Activated B cell treated with CpG ODN at 0.5 μM for 24 hours (primary cell): Measurements from ENCODE around the gene ERH. TPM values are rescaled to one million over a fixed set of nuclear protein-coding genes. Genes with fewer than 3 reads are reported as not detected.

Experiments
- ATAC-seq: fragments of 200-7000 bp; cut with Tn5 transposase; one replicate; pipeline ENCODE4 v1.10.0; 2021; ENCODE audit warnings: low read depth, mild to moderate bottlenecking, moderate library complexity
- CTCF ChIA-PET: fragments of 350-600 bp; sonication (Branson Sonifier 250); formaldehyde crosslinking; loops from one replicate; lab custom pipeline; 2021; ENCODE audit warnings: antibody characterized with exemption; lab: Charles Lee
- POLR2A ChIA-PET: fragments of 350-600 bp; sonication (Branson Sonifier 250); formaldehyde crosslinking; loops from one replicate; lab custom pipeline; 2021; ENCODE audit warnings: antibody characterized with exemption; lab: Charles Lee
- DNase-seq: peaks from one replicate; pipeline ENCODE4 v3.0.0; 2022
- H3K27ac Mint-ChIP-seq: one replicate; pipeline ENCODE4 v1.8.0; 2020; ENCODE audit warnings: mixed read lengths
- H3K27me3 Mint-ChIP-seq: one replicate; pipeline ENCODE4 v1.8.0; 2021; ENCODE audit warnings: mixed read lengths
- H3K36me3 Mint-ChIP-seq: one replicate; pipeline ENCODE4 v1.8.0; 2021; ENCODE audit warnings: low read depth, mixed read lengths
- H3K4me1 Mint-ChIP-seq: one replicate; pipeline ENCODE4 v1.8.0; 2021; ENCODE audit warnings: mixed read lengths
- H3K4me3 Mint-ChIP-seq: one replicate; pipeline ENCODE4 v1.8.0; 2020; ENCODE audit warnings: mild to moderate bottlenecking, mixed read lengths
- H3K9me3 Mint-ChIP-seq: one replicate; pipeline ENCODE4 v1.8.0; 2020; ENCODE audit warnings: mixed read lengths
- intact Hi-C: fragments of 100-400 bp; cut with micrococcal nuclease; formaldehyde crosslinking; loops from one replicate; pipeline ENCODE4 v1.15.1; 2024
- total RNA-seq: library from RNA; stranded (reverse); gene quantifications from 2 replicates; pipeline ENCODE4 v1.2.3, GENCODE V29; 2022
- TF ChIP-seq, protein P1 (sequence below): fragments of 200-600 bp; IDR thresholded peaks from one replicate; pipeline ENCODE4 v1.8.0; 2022; ENCODE audit warnings: antibody characterized with exemption, mild to moderate bottlenecking

Gene ERH
- total RNA-seq, 1 donor from 2014 or later = 273 TPM

DNA sequence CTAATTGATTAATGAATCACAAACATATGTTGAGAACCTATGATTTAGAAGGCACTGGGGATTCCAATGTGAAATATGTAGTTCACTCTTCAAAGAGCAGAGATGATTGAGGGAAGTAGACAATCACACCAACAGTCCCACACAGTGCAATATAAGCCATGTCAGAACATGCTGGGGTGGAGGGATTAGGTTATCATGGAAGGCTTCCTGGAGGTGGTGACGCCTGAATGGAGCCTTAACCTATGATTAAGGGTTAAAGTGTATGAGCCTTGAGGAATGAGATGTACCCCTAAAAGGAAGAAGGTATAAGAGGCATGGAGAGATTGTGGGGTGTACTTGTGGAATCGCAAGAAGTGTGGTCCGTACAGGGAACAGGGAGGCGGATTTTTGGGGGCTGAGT lies 31.3 kb downstream of the ERH start:
- DNase-seq (no peak), ATAC-seq (no peak)
- Mint-ChIP-seq H3K9me3 (no peaks in the 10 kb centered on the region), H3K4me3 (no peak overlapping the region), H3K27me3 (no peaks in the 10 kb centered on the region), H3K27ac (no peak overlapping the region), H3K36me3 (no peaks in the 10 kb centered on the region), H3K4me1 (no peaks in the 10 kb centered on the region)
- ChIA-PET CTCF (no interaction called here), POLR2A (no interaction called here)
- intact Hi-C loops = no loop called here
- TF ChIP-seq, protein P1, sequence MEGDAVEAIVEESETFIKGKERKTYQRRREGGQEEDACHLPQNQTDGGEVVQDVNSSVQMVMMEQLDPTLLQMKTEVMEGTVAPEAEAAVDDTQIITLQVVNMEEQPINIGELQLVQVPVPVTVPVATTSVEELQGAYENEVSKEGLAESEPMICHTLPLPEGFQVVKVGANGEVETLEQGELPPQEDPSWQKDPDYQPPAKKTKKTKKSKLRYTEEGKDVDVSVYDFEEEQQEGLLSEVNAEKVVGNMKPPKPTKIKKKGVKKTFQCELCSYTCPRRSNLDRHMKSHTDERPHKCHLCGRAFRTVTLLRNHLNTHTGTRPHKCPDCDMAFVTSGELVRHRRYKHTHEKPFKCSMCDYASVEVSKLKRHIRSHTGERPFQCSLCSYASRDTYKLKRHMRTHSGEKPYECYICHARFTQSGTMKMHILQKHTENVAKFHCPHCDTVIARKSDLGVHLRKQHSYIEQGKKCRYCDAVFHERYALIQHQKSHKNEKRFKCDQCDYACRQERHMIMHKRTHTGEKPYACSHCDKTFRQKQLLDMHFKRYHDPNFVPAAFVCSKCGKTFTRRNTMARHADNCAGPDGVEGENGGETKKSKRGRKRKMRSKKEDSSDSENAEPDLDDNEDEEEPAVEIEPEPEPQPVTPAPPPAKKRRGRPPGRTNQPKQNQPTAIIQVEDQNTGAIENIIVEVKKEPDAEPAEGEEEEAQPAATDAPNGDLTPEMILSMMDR = no peak

DNA sequence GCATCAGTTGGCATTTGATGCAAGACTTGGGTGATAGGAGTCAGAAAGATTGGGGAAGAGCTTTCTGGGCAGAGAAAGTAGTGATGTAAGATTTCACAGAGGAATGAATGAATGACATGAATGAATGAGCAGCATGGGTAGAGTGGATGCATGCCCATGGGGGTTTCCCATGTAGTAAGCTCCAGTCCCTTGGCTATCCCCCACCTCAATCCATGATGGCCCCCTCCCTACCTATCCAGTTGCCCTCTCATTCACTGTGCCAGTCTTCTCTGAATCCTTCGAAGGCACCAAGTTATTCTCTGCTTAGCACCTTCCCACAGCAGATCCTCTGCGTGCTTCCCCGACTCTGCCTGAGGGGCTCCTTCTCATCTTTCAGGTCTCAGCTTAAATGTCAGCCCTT lies 32.0 kb downstream of the ERH start:
- Mint-ChIP-seq H3K9me3 (no peaks in the 10 kb centered on the region), H3K4me1 (peaks cover 3% of the 10 kb centered on the region), H3K27ac (no peak overlapping the region), H3K36me3 (no peaks in the 10 kb centered on the region), H3K27me3 (no peaks in the 10 kb centered on the region), H3K4me3 (no peak overlapping the region)
- POLR2A ChIA-PET = no interaction called here
- CTCF ChIA-PET = no interaction called here
- intact Hi-C loops = no loop called here
- ATAC-seq (no peak), DNase-seq (no peak)
- TF ChIP-seq, protein P1 = no peak

DNA sequence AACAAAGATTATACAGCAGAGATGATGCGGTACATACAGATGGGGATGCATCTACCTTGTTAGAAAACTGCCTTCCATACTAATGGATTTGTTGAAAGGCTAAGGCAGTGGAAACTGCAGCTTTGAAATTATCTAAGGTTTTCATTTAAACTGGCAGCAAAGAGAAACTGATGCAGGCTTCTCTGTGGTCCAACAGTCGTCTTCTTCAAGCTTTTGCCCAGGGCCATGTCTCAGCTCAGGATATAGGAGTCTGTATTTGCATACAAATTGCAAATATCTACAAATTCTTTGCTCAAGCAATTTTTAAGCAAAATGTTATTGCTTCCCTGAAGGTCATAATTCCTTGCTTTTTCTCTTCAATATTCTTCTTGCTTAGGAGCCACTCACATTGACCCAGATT lies 33.7 kb downstream of the ERH start:
- Mint-ChIP-seq H3K4me1 (peaks cover 14% of the 10 kb centered on the region), H3K27me3 (no peaks in the 10 kb centered on the region), H3K9me3 (no peaks in the 10 kb centered on the region), H3K36me3 (no peaks in the 10 kb centered on the region), H3K4me3 (no peak overlapping the region), H3K27ac (no peak overlapping the region)
- CTCF ChIA-PET = interaction anchor here (0.9 kb wide), 1 partner anchor 10 kb away, joined by 3 read pairs; no protein-coding TSS in a partner anchor
- POLR2A ChIA-PET = no interaction called here
- ATAC-seq = no peak
- TF ChIP-seq, protein P1 = no peak
- DNase-seq = no peak
- intact Hi-C loops = no loop called here

DNA sequence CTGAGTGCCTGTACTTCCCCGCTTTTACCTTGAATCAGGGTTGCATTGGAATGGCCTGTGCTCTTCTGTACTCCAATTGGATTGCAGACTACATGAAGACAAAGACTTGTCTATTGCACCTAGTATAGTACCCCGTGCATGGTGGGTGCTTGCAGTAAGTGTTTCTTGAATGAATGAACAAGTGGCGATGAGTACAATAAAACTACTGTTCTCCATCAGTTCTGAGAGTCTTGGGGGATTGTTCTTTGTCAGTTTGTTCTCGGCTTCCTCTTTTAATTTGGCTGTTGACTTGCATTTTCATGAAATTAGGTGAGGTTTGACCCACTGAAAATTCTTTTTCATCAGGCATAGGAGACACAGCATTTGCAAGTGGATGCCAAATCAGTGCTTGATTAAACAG lies 34.1 kb downstream of the ERH start:
- no peak overlapping the region for H3K4me3 Mint-ChIP-seq
- ChIA-PET CTCF (no interaction called here), POLR2A (no interaction called here)
- no peaks in the 10 kb centered on the region for H3K9me3 Mint-ChIP-seq
- H3K36me3 Mint-ChIP-seq = no peaks in the 10 kb centered on the region
- no peak for ATAC-seq
- no peak for DNase-seq
- intact Hi-C loops = loop anchor here (1.0 kb wide), 1 partner anchor 122 kb away; no protein-coding TSS in a partner anchor
- H3K4me1 Mint-ChIP-seq = peaks cover 16% of the 10 kb centered on the region
- no peak overlapping the region for H3K27ac Mint-ChIP-seq
- TF ChIP-seq, protein P1 = no peak
- no peaks in the 10 kb centered on the region for H3K27me3 Mint-ChIP-seq

DNA sequence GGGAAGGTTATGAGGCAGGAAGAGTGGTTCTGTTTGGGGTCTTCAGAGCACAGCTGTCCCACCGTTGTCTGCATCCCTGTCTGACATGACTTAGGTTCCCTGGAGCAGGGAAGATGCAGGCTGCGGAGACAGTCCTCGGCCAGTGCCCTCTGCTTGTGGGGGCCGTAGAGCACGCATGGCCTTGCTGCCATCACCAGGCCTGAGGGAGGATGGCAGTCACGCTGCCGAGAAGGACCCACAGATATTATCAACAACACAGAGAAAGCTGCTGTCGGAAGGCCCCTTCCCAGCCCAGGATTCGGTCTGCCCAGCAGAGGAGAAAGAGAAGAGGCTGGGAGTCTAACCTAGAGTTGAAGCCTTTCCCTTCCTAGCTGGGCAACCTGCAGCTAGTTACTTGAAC lies 35.0 kb downstream of the ERH start:
- H3K27ac Mint-ChIP-seq = no peak overlapping the region
- H3K4me3 Mint-ChIP-seq = no peak overlapping the region
- ChIA-PET POLR2A (interaction anchor here (1.6 kb wide), 1 partner anchor 35 kb away, joined by 4 read pairs; the partner anchor contains the start of genes ERH and SLC39A9), CTCF (no interaction called here)
- intact Hi-C loops = loop anchor here (1.0 kb wide), 1 partner anchor 121 kb away; no protein-coding TSS in a partner anchor
- H3K36me3 Mint-ChIP-seq = no peaks in the 10 kb centered on the region
- no peaks in the 10 kb centered on the region for H3K27me3 Mint-ChIP-seq
- peaks cover 24% of the 10 kb centered on the region for H3K4me1 Mint-ChIP-seq
- ATAC-seq (no peak), DNase-seq (no peak)
- no peaks in the 10 kb centered on the region for H3K9me3 Mint-ChIP-seq
- TF ChIP-seq, protein P1 = no peak
